ENCODE results near the gene UGT1A10.

DNA sequence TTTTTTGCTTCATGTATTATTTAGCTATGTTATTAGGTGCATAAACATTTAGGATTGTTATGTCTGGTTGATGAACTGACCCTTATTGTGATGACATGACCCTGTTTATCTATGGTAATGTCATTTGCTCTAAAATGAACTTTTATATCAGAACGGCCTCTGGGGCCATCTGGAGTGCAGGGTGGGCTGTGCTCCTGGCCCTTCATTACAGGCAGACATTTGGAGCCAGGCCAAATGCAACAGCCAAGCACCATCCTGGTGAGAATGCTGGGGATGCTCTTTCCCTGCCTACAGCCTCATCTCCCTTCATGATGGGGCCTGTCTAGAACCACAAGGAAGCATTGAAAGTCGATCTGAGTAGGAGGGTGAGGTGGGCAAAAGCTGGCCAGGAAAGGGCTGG lies 180.1 kb downstream of the UGT1A10 start:
- TF ChIP-seq, protein P1, sequence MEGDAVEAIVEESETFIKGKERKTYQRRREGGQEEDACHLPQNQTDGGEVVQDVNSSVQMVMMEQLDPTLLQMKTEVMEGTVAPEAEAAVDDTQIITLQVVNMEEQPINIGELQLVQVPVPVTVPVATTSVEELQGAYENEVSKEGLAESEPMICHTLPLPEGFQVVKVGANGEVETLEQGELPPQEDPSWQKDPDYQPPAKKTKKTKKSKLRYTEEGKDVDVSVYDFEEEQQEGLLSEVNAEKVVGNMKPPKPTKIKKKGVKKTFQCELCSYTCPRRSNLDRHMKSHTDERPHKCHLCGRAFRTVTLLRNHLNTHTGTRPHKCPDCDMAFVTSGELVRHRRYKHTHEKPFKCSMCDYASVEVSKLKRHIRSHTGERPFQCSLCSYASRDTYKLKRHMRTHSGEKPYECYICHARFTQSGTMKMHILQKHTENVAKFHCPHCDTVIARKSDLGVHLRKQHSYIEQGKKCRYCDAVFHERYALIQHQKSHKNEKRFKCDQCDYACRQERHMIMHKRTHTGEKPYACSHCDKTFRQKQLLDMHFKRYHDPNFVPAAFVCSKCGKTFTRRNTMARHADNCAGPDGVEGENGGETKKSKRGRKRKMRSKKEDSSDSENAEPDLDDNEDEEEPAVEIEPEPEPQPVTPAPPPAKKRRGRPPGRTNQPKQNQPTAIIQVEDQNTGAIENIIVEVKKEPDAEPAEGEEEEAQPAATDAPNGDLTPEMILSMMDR (conservative IDR thresholded peaks at IDR 0.05; ENCODE audit: low read depth, low read length): no peak
- TF ChIP-seq EZH2 (IDR thresholded peaks at IDR 0.05; ENCODE audit: borderline replicate concordance, low read depth, low read length, poor library complexity, severe bottlenecking): no peak
